T1000 (cell line): ENCODE results near the gene SGPP1.
"Not testable (repeated sequence)": the region's sequence is repeated elsewhere in the genome, so short reads cannot be mapped to it uniquely, and the experiment has no call there.

Experiments used
- DNase-seq: peaks from one replicate; lab custom pipeline; 2025; ENCODE audit warnings: mixed read lengths; lab: John Stamatoyannopoulos, UW

The SGPP1 gene, protein sequence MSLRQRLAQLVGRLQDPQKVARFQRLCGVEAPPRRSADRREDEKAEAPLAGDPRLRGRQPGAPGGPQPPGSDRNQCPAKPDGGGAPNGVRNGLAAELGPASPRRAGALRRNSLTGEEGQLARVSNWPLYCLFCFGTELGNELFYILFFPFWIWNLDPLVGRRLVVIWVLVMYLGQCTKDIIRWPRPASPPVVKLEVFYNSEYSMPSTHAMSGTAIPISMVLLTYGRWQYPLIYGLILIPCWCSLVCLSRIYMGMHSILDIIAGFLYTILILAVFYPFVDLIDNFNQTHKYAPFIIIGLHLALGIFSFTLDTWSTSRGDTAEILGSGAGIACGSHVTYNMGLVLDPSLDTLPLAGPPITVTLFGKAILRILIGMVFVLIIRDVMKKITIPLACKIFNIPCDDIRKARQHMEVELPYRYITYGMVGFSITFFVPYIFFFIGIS

DNA sequence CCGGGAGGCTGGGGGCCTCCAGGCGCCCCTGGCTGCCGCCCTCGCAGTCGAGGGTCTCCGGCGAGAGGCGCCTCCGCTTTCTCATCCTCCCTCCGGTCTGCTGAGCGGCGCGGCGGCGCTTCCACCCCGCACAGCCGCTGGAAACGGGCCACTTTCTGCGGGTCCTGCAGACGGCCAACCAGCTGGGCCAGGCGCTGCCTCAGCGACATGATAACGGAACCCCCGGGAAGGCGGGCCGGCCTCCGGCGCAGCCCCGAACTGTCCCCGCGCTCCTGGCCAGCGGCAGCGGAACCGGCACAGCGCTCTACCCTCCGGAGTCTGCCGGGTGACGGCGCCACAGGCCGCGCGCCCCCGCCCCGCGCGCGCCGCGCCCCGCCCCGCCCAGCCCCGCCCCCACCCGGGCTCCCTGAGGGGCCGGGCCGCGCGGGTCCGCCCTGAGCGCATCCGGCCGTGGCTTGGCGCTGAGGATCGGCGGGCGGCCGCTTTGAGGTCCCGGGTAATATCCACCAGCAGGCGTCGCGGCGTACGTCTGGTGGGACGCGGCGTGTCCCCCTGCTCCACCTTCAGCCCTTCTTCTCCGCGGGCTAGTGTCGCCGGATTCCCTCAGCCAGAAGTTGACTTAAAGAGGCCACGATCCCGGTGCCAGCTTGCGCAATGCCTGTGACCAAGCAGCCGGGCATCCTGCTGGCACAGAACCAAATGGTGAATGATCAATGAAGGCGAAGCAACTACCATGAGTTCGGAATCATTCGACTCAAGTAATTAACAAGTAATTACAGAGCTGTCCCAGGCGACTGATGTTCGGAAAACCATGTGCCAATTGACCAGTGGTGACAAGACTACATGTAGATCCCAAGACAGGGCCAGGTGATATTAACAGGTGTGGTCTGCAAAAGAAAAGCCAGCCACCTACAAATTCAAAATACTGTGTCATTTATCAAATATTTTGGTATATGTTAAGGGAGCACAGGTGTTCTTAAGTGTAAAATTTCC lies at the start of gene SGPP1:
SGPP1 (minus strand) TSS at position 330 of the 993 bp plus-strand sequence; CDS start at position 209, 121 bp downstream.
- DNase-seq, result peak; percentile 75

GRCh38 chr14:63777024-63777423 lies 49.2 kb upstream of the SGPP1 start:
- no peak for DNase-seq

DNA sequence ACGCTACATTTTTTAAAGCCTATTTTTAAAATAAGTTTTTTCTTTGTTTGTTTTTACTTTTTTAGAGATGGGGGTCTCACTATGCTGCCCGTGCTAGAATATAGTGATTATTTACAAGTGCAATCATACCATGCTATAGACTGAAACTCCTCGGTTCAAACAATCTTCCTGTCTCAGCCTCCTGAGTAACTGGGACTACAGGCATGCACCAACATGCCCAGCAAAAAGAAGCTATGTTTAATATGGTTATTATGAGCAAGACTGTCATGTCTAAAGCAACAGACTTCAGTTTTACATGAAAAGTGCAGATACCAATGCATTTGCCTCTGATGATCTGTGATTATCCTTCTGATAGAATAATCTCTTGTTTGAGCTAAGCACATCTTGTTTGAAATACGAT lies 45.6 kb upstream of the SGPP1 start:
- no peak for DNase-seq

- peak; percentile 10 for DNase-seq
Observed at GRCh38 chr14:63770187-63770807, 42.4 kb upstream of the SGPP1 start.

- no peak for DNase-seq
Observed at GRCh38 chr14:63766611-63767010, 38.7 kb upstream of the SGPP1 start.

- no peak for DNase-seq
Observed at GRCh38 chr14:63764620-63765139, 36.8 kb upstream of the SGPP1 start.

DNA sequence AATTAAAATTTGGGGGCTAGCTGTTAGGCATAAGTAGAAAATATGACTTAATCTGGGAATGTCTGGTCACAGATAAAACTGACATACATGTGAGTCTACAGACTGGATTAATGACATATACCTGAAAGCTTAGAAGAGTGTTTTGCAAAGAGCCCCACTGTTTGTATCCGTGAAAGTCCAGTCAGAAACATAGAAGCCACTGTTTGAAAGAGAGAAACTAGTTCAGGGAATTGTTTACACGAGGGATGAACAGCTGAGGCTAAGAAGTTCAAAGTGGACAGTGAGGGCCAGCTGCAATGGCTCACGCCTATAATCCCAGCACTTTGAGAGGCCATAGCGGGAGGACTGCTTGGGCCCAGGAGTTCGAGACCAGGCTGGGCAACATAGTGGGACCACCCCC lies 36.2 kb upstream of the SGPP1 start:
- DNase-seq, result no peak

- DNase-seq, result no peak
Observed at GRCh38 chr14:63761351-63762117, 33.7 kb upstream of the SGPP1 start.

- no peak for DNase-seq
Observed at GRCh38 chr14:63760014-63760413, 32.1 kb upstream of the SGPP1 start.

DNA sequence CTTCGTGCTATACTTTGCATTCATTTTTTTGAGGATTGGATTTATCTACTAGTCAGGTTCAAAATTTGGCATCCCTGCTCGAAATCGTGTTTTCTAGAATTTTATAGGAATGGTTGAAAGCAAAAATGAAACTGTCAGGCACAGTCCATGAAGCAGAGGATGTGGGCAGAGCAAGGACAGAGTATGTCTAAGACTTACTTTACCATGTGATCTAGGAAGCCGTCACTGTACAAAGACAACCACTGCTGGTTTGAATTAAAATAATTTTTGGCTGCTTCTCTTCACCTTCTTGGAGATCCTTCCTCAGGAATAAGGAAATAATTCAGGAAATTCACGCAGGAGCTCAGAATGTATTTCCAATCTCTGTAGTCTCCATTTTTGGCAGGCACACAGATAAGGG lies 31.6 kb upstream of the SGPP1 start:
- DNase-seq, result no peak

GRCh38 chr14:63757211-63757610 lies 29.3 kb upstream of the SGPP1 start:
- no peak for DNase-seq

DNA sequence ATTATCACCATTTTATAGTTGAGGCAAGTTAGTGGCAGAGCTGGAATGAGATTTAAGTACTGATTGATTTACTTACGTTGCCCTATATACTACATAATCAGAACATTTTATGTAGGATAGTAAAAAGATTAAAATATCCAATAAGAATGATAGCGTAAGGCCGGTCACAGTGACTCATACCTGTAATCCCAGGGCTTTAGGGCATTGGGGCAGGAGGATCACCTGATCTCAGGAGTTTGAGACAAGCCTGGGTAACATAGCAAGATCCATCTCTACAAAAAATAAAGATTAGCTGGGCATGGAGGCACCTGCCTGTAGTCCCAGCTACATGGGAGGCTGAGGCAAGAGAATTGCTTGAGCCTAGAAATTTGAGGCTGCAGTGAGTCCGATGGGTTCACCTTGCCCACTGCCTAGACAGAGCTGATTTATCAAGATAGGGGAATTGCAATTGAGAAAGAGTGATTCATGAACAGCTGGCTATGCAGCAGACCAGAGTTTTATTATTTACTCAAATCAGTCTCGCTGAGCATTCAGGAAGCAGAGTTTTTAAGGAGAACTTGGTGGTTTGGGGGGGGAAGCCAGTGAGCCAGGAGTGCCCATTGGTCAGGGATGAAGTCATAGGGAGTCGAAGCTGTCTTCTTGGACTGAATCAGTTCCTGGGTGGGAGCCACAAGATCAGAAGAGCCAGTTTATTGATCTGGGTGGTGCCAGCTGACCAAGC lies 24.7 kb upstream of the SGPP1 start:
- peak; percentile 78 for DNase-seq

- DNase-seq, result not testable (repeated sequence)
Observed at GRCh38 chr14:63751076-63751475, 23.2 kb upstream of the SGPP1 start.

DNA sequence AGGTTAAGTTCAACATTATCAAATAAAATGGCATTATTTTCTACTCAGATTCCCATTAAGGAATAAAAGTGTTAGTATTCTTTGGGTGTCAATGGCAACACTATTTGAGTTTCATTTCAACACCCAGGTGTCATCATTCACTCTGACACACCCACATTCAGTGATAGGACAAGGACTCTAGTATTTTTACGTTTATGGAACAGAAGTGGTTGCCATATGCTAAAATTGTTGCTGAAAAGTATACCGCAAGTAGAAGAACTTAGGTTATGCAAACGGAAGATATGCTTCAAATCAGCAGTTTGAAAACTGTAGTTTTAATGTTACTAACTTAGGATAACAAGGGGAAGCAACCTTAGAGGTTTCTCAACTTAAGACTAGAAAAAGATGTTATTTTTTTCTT lies 20.0 kb upstream of the SGPP1 start:
- no peak for DNase-seq

DNA sequence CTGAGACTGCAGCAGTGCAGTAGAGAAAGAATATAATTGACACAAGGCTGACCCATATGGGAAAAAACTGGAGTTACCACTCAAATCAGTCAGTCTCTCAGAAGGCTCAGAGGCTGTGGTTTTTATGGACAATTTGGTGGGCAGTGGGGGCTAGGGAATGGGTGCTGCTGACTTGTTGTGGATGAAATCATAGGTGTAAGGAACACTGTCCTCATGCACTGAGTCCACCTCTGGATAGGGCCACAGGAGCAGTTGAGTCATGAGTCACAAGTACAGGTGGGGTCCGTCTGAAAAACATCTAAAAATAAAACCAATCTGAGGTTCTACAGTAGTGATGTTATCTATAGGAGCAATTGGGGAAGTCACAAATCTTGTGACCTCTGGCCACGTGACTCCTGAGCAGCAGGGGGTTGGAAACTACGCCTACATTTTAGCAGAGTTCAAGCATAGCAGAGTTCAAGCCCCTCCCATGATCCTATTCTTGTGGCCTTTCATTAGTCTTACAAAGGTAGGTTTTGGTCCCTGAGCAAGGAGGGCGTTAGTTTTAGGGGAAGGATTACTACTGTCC lies 18.1 kb upstream of the SGPP1 start:
- DNase-seq, result no peak

DNA sequence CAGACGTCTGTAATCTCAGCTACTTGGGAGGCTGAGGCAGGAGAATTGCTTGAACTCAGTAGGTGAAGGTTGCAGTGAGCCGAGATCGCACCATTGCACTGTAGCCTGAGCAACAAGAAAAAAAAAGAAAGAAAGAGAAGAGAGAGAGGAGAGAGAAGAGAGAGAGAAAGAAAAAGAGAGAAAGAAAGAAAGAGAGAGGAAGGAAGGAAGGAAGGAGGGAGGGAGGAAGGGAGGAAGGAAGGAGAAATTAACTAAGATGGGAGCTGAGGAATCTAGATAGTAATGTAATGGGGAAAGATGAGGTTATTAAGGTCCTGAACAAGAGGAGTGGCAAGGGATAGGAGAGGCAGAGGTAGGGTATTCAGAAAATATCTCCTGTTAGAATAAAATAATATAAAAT lies 17.4 kb upstream of the SGPP1 start:
- no peak for DNase-seq

- DNase-seq, result no peak
Observed at GRCh38 chr14:63737582-63738006, 9.7 kb upstream of the SGPP1 start.

- DNase-seq, result no peak
Observed at GRCh38 chr14:63735720-63736119, 7.9 kb upstream of the SGPP1 start.

GRCh38 chr14:63730659-63731058 lies 2.8 kb upstream of the SGPP1 start:
- no peak for DNase-seq

DNA sequence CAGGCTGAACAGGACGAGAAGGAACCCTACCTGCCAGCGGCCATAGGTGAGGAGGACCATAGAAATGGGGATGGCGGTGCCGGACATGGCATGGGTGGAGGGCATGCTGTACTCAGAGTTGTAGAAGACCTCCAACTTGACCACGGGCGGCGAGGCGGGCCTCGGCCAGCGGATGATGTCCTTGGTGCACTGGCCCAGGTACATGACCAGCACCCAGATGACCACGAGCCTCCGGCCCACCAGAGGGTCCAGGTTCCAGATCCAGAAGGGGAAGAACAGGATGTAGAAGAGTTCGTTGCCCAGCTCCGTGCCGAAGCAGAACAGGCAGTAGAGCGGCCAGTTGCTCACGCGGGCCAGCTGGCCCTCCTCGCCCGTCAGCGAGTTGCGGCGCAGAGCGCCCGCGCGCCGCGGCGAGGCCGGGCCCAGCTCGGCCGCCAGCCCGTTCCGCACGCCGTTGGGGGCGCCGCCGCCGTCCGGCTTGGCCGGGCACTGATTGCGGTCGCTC lies 582 bp downstream of the SGPP1 start:
- DNase-seq, result no peak
